ENCODE data around the gene FDX1. TPM values are rescaled to one million over a fixed set of nuclear protein-coding genes. Genes with fewer than 3 reads are reported as not detected.

Gene FDX1
- polyA plus RNA-seq, 3 donors, result 3.9 to 20.2 (median 12.8) TPM

DNA sequence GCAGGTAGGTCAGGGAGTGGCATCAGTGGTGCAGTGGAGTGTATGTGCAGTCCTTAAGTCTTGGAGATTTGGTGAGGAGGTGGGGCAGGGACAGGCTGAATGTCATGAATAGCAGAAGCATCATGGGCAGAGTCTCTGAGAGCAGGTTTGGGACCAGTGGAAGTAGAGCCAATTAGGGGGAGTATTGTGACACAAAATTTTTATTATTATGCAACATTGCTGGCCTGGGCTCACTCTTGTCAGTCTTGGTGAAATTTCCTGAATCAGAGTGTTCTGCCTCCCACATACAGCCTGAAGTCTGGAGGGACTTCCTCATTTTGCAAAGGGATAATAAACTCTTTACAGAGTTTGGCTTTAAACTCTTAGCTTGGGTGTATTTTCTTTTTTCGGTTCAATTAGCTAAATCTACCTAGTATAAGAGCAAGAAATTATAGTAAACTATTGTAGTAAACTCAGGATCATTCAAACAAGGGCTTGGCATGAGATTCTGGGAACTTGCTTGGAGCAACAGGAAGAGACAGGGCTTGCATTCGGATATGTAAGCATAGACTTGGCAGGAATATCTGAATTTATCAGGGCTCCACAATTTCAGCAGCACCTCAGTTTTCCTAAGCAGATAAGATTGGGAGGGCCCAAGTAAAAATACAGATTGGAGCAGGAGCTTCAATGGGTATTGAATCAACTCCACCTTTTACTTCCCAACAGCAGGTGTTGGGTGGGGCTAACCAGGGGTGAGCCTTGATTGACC lies 67.7 kb downstream of the FDX1 start:
- Histone ChIP-seq H3K36me3 (replicated peaks in 1 of 2; ENCODE audit: control insufficient read depth in 1 of 2, insufficient read depth in 2 of 2, low read length in 2 of 2) (no peaks in the 10 kb centered on the region), H3K4me3 (replicated peaks in 1 of 3; ENCODE audit: low read depth in 2 of 3, low read length in 3 of 3) (peak overlapping the region in 1 of 3 experiments; percentile 26), H3K9ac (ENCODE audit: insufficient read depth, low read length, poor library complexity, severe bottlenecking) (no peak overlapping the region), H3K27ac (ENCODE audit: low read depth in 1 of 2, low read length in 2 of 2) (peak overlapping the region; percentile 57 to 79), H3K9me3 (replicated peaks in 1 of 2; ENCODE audit: control insufficient read depth in 1 of 2, insufficient read depth in 1 of 2, low read length in 2 of 2) (peaks cover 0 to 3% of the 10 kb centered on the region in 2 donors), H3K79me2 (ENCODE audit: insufficient read depth, low read length) (no peaks in the 10 kb centered on the region), H3K4me2 (replicated peaks; ENCODE audit: extremely low read depth, low read length, poor library complexity, severe bottlenecking) (peak overlapping the region; percentile 35), H3K27me3 (ENCODE audit: control insufficient read depth in 2 of 2, insufficient read depth in 2 of 2, low read length in 2 of 2) (no peaks in the 10 kb centered on the region), H4K20me1 (ENCODE audit: insufficient read depth, low read length) (no peaks in the 10 kb centered on the region), H3K4me1 (ENCODE audit: control insufficient read depth in 1 of 2, insufficient read depth in 2 of 2, low read length in 2 of 2) (peaks cover 30 to 37% of the 10 kb centered on the region in 2 donors), H2AFZ (ENCODE audit: insufficient read depth, low read depth, low read length, poor library complexity, severe bottlenecking) (peak overlapping the region; percentile 6)
- 33% methylated on average over 1 of the region's 2 CpGs for WGBS (ENCODE audit: insufficient coverage)
- Mint-ChIP-seq H3K9me3 (peaks cover 0 to 8% (median 5%) of the 10 kb centered on the region in 7 donors), H3K4me3 (no peak overlapping the region), H3K36me3 (no peaks in the 10 kb centered on the region), H3K27ac (peak overlapping the region; percentile 71 to 99 (median 93)), H3K27me3 (ENCODE audit: low read depth in 3 of 3) (no peaks in the 10 kb centered on the region), H3K4me1 (peaks cover 33% of the 10 kb centered on the region)
- DNase-seq, result peak; percentile 83 to 96 (median 89)
- intact Hi-C loops (cut with micrococcal nuclease), result no loop called here
- TF ChIP-seq, protein P1, sequence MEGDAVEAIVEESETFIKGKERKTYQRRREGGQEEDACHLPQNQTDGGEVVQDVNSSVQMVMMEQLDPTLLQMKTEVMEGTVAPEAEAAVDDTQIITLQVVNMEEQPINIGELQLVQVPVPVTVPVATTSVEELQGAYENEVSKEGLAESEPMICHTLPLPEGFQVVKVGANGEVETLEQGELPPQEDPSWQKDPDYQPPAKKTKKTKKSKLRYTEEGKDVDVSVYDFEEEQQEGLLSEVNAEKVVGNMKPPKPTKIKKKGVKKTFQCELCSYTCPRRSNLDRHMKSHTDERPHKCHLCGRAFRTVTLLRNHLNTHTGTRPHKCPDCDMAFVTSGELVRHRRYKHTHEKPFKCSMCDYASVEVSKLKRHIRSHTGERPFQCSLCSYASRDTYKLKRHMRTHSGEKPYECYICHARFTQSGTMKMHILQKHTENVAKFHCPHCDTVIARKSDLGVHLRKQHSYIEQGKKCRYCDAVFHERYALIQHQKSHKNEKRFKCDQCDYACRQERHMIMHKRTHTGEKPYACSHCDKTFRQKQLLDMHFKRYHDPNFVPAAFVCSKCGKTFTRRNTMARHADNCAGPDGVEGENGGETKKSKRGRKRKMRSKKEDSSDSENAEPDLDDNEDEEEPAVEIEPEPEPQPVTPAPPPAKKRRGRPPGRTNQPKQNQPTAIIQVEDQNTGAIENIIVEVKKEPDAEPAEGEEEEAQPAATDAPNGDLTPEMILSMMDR (IDR thresholded peaks at IDR 0.05), result no peak

DNA sequence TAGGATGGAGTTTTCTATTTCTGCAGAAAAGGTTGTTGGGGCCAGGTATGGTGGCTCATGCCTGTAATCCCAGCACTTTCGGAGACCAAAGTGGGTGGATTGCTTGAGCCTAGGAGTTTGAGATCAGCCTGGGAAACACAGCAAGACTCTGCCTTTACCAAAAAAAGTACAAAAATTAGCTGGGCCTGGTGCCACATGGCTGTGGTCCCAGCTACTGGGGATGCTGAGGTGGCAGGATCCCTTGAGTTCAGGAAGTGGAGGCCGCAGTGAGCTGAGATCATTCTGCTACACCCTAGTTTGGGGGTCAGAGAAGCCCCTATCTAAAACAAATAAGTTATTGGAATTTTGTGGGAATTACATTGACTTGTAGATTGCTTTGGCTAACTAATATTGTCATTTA lies 71.7 kb downstream of the FDX1 start:
- H3K27ac Mint-ChIP-seq, result no peak overlapping the region

More for the DNA sequence above, 71.7 kb downstream of the FDX1 start:
- H3K4me1 ChIP-seq (ENCODE audit: control insufficient read depth in 1 of 2, insufficient read depth in 2 of 2, low read length in 2 of 2), result peaks cover 20% of the 10 kb centered on the region in 2 donors
- Mint-ChIP-seq H3K27me3 (ENCODE audit: low read depth in 3 of 3) (peaks cover 0 to 2% (median 0%) of the 10 kb centered on the region in 3 donors), H3K4me3 (no peak overlapping the region), H3K36me3 (no peaks in the 10 kb centered on the region), H3K4me1 (peaks cover 23% of the 10 kb centered on the region), H3K9me3 (peaks cover 0 to 7% (median 5%) of the 10 kb centered on the region in 7 donors)
- peaks cover 0 to 3% of the 10 kb centered on the region in 2 donors for H3K9me3 ChIP-seq (replicated peaks in 1 of 2; ENCODE audit: control insufficient read depth in 1 of 2, insufficient read depth in 1 of 2, low read length in 2 of 2)
- no peak for DNase-seq
- H3K27ac ChIP-seq (ENCODE audit: low read depth in 1 of 2, low read length in 2 of 2), result no peak overlapping the region
- intact Hi-C loops (cut with micrococcal nuclease), result no loop called here
- H3K4me2 ChIP-seq (replicated peaks; ENCODE audit: extremely low read depth, low read length, poor library complexity, severe bottlenecking), result no peak overlapping the region
- WGBS (ENCODE audit: insufficient coverage), result 80% methylated on average over 1 of the region's 2 CpGs
- H3K4me3 ChIP-seq (replicated peaks in 1 of 3; ENCODE audit: low read depth in 2 of 3, low read length in 3 of 3), result no peak overlapping the region
- no peaks in the 10 kb centered on the region for H3K36me3 ChIP-seq (replicated peaks in 1 of 2; ENCODE audit: control insufficient read depth in 1 of 2, insufficient read depth in 2 of 2, low read length in 2 of 2)
- no peaks in the 10 kb centered on the region for H3K27me3 ChIP-seq (ENCODE audit: control insufficient read depth in 2 of 2, insufficient read depth in 2 of 2, low read length in 2 of 2)
- no peak overlapping the region for H2AFZ ChIP-seq (ENCODE audit: insufficient read depth, low read depth, low read length, poor library complexity, severe bottlenecking)
- no peak overlapping the region for H3K9ac ChIP-seq (ENCODE audit: insufficient read depth, low read length, poor library complexity, severe bottlenecking)
- TF ChIP-seq, protein P1 (IDR thresholded peaks at IDR 0.05), result no peak
- H3K79me2 ChIP-seq (ENCODE audit: insufficient read depth, low read length), result no peaks in the 10 kb centered on the region
- H4K20me1 ChIP-seq (ENCODE audit: insufficient read depth, low read length), result no peaks in the 10 kb centered on the region

Measured in CD14-positive monocyte (primary cell).